IPS-15b (cell line): ENCODE results near the gene SND1.

Source experiments
- H3K27me3 ChIP-seq: one replicate; pipeline ENCODE4 v1.6.1; 2013; ENCODE audit warnings: low read length; ENCODE audit not compliant: control insufficient read depth, insufficient read depth
- H3K36me3 ChIP-seq: one replicate; pipeline ENCODE4 v1.6.1; 2013; ENCODE audit warnings: low read length; ENCODE audit not compliant: control insufficient read depth, insufficient read depth
- H3K4me1 ChIP-seq: one replicate; pipeline ENCODE4 v1.6.1; 2013; ENCODE audit warnings: mild to moderate bottlenecking, low read length; ENCODE audit not compliant: control insufficient read depth, insufficient read depth
- H3K4me3 ChIP-seq: one replicate; pipeline ENCODE4 v1.5.1; 2013; ENCODE audit warnings: low read depth, low read length
- H3K9ac ChIP-seq: one replicate; pipeline ENCODE4 v1.6.1; 2013; ENCODE audit warnings: low read depth, mild to moderate bottlenecking, low read length
- H3K9me3 ChIP-seq: one replicate; pipeline ENCODE4 v1.6.1; 2013; ENCODE audit warnings: mild to moderate bottlenecking, low read length; ENCODE audit not compliant: control insufficient read depth, insufficient read depth

Gene SND1

DNA sequence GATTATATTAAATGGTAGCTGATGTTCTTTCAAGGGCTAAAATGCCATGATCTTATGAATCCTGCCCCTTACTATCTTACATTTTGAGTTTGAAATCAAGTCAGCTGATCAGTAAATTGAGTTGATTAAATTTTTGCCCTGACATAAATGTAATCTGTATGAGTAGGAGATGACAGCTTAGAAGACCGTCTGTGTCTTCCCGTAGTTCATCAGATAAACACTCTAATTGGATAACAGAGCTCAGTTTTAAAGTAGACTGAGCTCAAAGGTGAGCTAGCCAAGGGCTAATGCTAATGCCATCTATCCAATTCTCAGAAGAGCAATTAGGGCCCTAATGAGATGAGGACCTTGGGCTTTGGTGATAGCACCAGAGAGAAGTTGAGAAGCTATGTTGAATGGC, 296.3 kb downstream of the SND1 start:
- Histone ChIP-seq H3K36me3 (no peaks in the 10 kb centered on the region), H3K4me1 (peaks cover 14% of the 10 kb centered on the region), H3K9ac (no peak overlapping the region), H3K27me3 (no peaks in the 10 kb centered on the region), H3K9me3 (no peaks in the 10 kb centered on the region), H3K4me3 (no peak overlapping the region)

DNA sequence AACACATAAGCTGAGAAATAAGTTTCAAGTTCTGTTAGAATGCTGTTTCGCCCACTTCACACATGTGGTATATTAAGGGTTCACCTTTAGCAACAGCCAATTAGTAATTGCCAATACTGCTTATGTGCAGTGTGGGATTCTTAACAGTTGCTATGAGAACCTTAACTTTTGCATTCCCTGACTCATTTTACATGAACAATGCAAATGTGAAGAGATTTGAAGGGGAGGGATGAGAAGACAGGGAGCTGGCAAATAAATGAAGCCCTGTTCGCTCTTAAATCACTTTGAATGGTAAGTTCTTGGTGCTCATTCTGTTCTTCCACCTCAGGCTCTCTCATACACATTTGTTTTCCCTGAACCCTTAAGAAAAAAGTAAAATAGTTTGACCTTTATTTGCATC, 296.9 kb downstream of the SND1 start:
- Histone ChIP-seq H3K4me1 (peaks cover 18% of the 10 kb centered on the region), H3K27me3 (no peaks in the 10 kb centered on the region), H3K9me3 (no peaks in the 10 kb centered on the region), H3K4me3 (no peak overlapping the region), H3K9ac (no peak overlapping the region), H3K36me3 (no peaks in the 10 kb centered on the region)

DNA sequence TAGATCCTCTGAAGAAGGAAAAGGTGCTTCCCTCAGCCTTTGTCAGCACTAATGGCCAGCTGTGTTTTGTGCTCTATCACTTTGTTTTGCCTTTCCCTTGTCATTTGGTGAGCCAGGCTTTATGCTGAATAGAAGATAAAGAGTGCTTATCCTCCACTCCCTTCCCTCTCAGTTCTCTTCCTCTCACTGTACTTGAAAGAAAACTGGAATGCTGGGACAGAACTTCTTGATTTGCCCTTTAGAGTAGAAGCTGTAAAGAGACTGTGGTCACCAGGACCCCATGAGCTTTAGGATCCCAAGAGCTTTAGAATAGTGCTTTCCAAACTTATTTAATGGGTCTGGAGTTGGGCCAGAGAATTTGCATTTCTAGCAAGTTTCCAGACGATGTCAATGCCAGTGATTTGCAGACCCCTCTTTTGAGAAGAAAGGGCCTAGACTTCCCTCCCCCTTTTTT, 297.8 kb downstream of the SND1 start:
- Histone ChIP-seq H3K9ac (no peak overlapping the region), H3K4me1 (peaks cover 18% of the 10 kb centered on the region), H3K4me3 (no peak overlapping the region), H3K9me3 (no peaks in the 10 kb centered on the region), H3K27me3 (no peaks in the 10 kb centered on the region), H3K36me3 (no peaks in the 10 kb centered on the region)

DNA sequence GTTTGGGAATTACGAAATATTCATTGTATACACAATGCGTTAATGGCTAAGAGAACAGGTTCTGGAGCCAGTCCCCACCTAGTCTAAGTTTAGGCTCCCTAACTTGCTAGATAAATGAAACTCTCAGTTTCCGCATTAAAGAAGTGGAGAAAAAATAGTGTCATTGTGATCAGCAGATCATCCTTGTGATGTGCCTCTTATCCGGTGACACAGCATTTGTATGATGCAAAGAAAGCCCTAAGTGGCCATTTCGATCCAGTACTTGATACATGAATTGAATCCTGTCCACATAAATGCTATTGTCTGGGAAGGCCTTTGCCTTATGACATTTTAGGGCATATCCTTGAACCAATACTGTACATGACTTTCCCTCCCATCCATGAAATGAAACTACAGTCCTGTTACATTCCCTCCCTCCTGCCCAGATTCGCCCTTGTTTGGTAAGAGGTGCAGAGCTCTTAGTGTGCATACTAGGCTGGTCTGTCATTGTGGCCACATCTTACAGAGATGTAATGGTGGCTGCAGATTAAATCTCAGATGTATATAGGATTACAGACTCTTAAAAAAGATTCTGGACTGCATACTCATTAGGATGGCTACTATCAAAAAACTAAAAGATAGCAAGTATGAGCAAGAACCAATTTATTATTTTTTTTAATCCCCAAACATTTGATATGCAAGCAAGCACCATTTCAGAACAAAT, 298.4 kb downstream of the SND1 start:
- no peak overlapping the region for H3K4me3 ChIP-seq
- no peaks in the 10 kb centered on the region for H3K36me3 ChIP-seq
- H3K9ac ChIP-seq, result no peak overlapping the region
- H3K4me1 ChIP-seq, result peaks cover 18% of the 10 kb centered on the region
- no peaks in the 10 kb centered on the region for H3K9me3 ChIP-seq
- H3K27me3 ChIP-seq, result no peaks in the 10 kb centered on the region

DNA sequence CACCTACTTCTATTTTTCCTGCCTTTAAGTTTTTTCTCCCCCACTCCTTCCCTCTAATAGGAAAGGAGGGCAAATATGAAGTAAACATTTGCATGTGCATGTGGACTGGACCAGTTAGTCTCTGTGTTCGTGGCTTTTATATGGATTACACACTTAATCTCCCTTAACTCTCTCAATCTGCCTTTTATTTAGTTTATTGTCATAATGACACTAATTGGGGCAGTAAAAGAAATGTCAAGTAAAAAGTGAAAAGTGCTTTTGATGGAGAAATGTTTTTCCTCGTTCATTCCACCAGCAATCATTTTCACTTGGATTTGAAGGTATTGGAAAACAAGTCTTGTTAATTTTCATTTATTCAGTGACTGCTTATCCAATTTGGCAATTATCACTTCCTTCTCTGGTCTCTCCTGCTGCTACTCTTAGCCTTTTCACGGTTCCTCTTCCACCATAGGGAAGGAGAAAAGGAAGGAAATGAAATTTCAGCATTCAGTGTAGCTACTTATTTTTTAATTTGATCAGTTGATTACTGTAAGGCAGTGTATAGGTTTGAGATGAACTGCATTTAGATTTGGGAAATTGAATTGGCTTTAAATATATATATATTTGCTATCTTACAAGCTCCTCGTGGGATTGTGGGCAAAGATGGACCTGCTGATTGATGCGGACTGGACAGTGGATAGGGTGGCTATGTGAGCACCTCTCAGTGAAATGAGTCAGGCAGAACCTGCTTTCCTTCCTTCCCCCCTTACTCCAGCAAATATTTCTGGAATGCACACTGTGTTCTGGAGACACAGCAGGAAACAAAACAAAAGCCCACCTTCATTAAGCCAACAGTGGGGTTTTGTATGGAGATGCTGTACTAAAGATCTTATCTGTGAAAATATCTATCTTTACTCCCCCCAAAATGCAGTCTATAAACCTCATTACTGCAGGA, 301.7 kb downstream of the SND1 start:
- H3K27me3 ChIP-seq, result no peaks in the 10 kb centered on the region
- peaks cover 12% of the 10 kb centered on the region for H3K4me1 ChIP-seq
- no peaks in the 10 kb centered on the region for H3K36me3 ChIP-seq
- H3K9ac ChIP-seq, result no peak overlapping the region
- H3K9me3 ChIP-seq, result no peaks in the 10 kb centered on the region
- no peak overlapping the region for H3K4me3 ChIP-seq

DNA sequence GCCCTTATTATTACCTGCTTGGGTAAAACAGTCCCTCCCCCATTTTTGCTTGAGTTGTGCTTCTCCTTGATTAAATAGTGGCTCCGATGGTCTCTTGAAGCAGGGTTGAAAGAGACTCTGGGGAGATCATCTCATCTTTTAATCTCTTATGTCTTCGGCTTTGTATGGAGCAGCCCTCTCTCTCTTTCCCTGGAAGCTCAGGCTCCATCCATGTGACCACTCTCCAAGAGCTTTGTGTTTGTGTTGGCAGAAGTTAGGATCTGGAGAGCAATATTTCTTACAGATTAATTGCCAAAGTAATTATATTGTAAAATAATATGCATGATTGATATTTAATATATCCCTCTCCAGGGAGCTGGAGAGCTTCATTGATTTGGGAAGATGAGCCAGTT, 302.4 kb downstream of the SND1 start:
- H3K27me3 ChIP-seq, result no peaks in the 10 kb centered on the region
- no peaks in the 10 kb centered on the region for H3K9me3 ChIP-seq
- no peak overlapping the region for H3K9ac ChIP-seq
- H3K4me3 ChIP-seq, result no peak overlapping the region
- no peaks in the 10 kb centered on the region for H3K36me3 ChIP-seq
- H3K4me1 ChIP-seq, result peaks cover 6% of the 10 kb centered on the region

DNA sequence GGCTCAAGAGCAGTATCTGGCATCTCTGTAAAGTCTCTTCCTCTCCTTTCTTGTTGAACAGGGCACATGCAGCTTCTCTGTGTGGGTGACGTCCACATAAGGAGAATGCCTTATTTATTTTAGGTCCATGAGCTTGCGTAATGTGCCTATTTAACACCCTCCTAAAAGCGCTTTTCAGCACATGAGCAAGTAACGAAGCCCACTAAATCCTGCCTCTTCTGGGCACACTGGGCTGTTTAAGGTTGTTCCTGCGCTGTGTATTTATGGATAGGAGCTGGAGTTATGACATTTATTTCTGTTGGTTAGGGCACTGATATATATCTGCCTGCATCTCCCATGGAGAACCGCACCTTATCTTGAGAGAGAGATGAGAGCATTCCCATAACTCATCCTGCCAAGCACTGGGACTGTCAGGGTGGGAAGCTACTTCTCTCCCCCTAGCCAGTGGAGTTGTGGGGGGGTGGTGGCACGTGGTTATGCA, 303.1 kb downstream of the SND1 start:
- H3K9ac ChIP-seq, result no peak overlapping the region
- H3K9me3 ChIP-seq, result no peaks in the 10 kb centered on the region
- H3K4me3 ChIP-seq, result no peak overlapping the region
- no peaks in the 10 kb centered on the region for H3K27me3 ChIP-seq
- no peaks in the 10 kb centered on the region for H3K36me3 ChIP-seq
- H3K4me1 ChIP-seq, result peaks cover 3% of the 10 kb centered on the region

DNA sequence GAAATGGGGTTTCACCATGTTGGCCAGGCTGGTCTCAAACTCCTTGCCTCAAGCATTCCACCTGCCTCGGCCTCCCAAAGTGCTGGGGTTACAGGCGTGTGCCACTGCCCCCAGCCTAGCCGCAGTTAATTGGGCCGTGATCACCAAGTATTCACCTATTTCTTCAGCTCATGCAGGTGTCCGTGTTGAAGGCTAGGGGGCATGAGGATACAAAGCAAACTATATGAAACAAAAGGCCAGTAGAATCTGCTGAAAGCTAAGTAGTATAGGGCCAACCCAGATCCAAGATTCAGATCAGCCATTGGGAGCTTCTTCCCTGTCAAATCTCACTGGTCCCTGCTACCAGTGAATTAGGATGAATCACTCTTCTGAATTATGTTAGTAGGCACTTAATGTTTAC, 305.9 kb downstream of the SND1 start:
- Histone ChIP-seq H3K9me3 (no peaks in the 10 kb centered on the region), H3K9ac (no peak overlapping the region), H3K4me3 (no peak overlapping the region), H3K27me3 (no peaks in the 10 kb centered on the region), H3K4me1 (peaks cover 3% of the 10 kb centered on the region), H3K36me3 (no peaks in the 10 kb centered on the region)

DNA sequence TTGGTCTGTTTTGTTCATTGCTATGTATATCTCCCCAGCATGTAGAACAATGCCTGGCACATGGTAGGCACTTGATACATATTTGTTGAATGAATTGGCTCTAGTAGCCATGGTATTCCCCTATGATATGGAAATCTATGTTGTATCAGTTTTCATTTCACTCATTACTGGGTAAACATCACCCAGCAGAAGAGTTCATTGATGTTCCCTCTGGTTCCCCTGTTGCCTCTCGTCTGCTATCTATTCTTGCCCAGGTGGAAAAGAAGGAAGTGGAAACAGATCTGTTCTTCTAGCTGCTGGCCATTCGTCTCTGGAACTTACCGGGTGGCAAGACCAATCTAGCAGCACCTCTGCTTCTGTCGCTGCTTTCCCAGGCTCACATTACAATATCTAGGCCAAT, 307.8 kb downstream of the SND1 start:
- H3K4me1 ChIP-seq, result no peaks in the 10 kb centered on the region
- no peaks in the 10 kb centered on the region for H3K27me3 ChIP-seq
- H3K36me3 ChIP-seq, result no peaks in the 10 kb centered on the region
- H3K9ac ChIP-seq, result no peak overlapping the region
- no peak overlapping the region for H3K4me3 ChIP-seq
- no peaks in the 10 kb centered on the region for H3K9me3 ChIP-seq

DNA sequence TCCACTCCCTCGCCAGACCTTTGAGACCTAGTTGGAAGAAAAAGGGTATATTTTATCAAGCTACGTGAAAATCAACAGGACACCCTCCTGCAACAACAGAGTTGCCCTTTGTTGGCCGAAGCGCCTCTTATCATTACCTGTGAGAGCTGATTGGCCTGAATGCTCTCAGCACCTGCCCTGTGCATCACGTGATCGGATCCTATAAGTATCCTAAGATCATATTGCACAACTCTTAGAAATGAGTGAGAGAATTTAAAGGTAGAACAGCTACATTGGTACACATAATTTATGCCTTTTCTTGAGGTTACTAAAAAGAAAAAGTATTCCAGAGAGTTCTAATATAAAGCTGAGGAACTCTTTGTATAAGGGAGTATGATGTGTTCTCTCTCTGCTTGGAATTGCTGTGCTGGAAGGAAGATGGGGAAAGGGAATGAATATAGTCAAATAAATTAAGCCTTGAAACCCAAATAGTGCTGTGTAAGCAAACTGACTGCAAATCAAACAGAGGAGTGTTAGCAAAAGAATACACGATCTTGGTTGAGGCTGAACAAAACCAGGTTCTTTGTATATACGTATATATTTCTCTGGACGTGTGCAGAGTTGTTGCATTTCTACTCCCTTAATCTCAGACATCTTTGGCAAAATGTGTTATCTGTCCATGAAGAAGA, 309.9 kb downstream of the SND1 start:
- Histone ChIP-seq H3K36me3 (no peaks in the 10 kb centered on the region), H3K9me3 (no peaks in the 10 kb centered on the region), H3K4me3 (no peak overlapping the region)

DNA sequence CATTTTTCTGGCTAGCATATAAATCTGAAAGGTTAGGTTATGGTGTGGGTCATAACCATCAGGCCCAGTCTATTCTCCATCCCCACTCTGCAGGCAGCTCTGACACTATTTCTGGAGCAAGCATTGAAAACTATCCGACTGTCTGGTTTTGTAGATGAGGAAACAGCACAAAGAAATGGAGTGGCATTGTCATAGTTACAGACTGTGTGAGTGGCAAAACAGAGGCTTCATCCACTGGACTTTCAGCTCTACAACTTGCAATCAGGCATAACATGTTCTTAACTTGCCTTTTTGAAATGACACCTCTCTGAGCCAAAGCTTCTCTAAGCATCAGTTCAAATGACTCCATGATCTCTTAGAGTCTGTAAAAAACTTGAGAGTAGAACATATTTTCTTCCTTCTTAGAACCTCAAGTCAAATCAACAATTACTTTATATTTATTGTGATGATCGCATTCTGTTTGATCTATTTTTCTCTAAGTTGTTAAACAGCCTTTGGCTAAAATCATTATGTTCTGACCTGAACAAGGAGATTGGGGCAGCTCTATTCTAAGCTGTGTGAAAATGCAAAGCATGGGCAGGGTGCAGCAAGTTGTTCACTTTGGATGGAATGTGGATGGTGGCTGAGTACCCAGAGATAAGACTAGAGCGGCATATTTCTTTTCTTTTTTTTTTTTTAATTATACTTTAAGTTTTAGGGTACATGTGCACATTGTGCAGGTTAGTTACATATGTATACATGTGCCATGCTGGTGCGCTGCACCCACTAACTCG, 310.8 kb downstream of the SND1 start:
- H3K9me3 ChIP-seq, result no peaks in the 10 kb centered on the region

More for the DNA sequence above, 309.9 kb downstream of the SND1 start:
- H3K27me3 ChIP-seq, result no peaks in the 10 kb centered on the region
- H3K9ac ChIP-seq, result no peak overlapping the region
- no peaks in the 10 kb centered on the region for H3K4me1 ChIP-seq

More for the DNA sequence above, 310.8 kb downstream of the SND1 start:
- no peak overlapping the region for H3K9ac ChIP-seq
- H3K36me3 ChIP-seq, result no peaks in the 10 kb centered on the region
- no peaks in the 10 kb centered on the region for H3K27me3 ChIP-seq
- H3K4me1 ChIP-seq, result no peaks in the 10 kb centered on the region
- H3K4me3 ChIP-seq, result no peak overlapping the region
